Stimulated activated CD8-positive, alpha-beta memory T cell treated with anti-CD3 and anti-CD28 coated beads, Interleukin-15, amount 100 ng/mL, for 1 hour (primary cell): ENCODE data around the gene TMEM115.
A peak's percentile ranks its signal among the peaks of the same experiment; 100 is the strongest.

Experiments
- DNase-seq: peaks from one replicate; pipeline ENCODE4 v3.0.0-alpha.2; 2020; ENCODE audit warnings: low read depth

Gene TMEM115

DNA sequence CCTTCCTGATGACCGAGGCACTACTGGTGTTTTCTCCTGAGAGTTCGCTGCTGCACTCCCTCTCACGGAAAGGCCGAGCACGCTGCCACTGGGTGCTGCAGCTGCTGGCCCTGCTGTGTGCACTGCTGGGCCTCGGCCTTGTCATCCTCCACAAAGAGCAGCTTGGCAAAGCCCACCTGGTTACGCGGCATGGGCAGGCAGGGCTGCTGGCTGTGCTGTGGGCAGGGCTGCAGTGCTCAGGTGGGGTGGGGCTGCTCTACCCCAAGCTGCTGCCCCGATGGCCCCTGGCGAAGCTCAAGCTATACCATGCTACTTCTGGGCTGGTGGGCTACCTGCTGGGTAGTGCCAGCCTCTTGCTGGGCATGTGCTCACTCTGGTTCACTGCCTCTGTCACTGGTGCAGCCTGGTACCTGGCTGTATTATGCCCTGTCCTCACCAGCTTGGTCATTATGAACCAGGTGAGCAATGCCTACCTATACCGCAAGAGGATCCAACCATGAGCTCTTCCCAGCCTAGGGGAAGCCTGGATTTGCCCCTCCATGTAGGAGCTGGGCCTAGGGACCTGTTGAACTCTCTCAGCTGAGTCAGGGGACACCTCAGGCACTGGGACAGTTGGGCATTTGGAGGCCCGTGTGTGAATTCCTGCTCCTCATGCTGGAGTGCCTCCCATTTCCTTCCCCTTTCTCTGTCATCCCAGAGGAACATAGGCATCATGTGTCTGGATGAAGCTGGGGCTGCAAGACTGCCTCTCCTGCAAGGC lies 5.9 kb downstream of the TMEM115 start:
- DNase-seq = no peak

DNA sequence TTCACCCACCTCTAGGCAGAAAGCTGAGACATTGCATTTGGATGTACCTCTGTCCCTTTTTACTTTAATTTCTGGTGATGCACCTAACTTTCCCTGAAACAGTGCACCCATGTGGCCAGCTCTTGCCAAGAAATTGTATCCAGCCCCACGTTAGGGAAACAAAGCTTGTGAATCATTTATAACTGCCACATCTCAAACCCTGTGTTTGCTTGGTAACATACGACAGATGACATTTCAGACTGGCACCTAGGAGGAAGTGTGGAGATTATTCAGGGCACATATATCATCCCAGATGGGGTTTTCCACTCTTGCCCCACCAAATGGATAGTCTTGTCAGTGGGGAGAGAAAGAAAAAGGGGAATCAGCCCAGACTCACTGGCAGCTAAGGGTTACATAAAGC lies 6.5 kb downstream of the TMEM115 start:
- no peak for DNase-seq

DNA sequence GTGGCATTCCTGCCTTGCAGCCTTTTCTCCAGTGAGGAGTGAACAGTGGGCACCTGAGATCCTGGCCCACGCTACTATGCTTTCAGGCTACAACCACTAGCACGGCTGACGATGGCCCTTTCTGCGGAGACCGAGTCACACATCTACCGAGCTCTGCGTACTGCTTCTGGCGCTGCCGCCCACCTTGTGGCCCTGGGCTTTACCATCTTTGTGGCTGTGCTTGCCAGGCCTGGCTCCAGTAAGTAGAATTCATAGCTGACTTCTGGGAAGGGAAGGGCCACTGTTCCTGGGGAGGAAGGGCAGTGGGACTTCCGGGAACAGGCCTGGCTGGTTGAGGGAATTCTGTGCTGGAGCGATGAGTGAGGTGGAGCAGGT lies 8.0 kb downstream of the TMEM115 start:
- no peak for DNase-seq

DNA sequence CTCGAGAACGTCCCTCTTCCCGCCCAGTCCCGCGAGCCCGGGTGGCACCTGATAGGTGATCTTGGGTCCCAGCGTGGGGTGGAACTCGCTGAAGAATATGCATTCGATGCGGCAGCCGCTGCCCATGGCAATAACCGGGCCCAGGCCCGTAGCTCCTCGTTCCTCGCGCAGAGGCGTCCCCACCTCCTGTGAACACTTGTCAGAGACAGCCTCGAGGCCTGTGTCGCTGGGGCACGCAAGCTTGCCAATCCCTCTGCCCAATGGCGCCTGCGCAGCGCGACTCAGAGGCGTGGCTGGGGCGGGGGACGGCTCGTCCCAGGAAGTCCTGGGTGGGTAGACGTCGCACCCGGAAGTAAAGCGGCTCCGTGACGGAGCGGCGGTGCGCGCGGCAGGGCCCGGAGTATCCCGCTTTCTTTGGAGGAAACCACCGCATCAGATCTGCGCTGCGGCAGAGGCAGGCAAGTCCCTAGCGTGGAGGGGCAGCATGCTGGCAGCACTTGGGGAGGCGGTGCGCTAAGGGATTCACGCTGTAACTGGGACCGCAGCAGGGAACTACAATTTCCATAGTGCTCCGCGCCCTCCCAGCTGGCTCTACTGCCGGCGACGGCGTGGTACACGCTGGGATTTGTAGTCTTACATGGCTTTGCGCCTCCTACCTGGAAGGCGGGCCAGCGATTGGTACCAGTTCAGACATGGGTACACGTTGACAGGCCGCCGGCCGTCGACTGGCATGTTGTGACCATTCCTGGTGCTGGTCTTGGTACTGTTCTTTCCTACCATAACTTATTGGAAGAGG lies 8.6 kb downstream of the TMEM115 start, which contains the start of the genes CYB561D2 and NPRL2:
TSS of gene CYB561D2 (plus strand) at position 336 of the 796 bp plus-strand sequence. CDS start 572 bp downstream, outside the sequence.
TSS of gene NPRL2 (minus strand) at position 249 of the 796 bp plus-strand sequence. CDS start at position 126, 123 bp downstream.
- peak; percentile 98 for DNase-seq

DNA sequence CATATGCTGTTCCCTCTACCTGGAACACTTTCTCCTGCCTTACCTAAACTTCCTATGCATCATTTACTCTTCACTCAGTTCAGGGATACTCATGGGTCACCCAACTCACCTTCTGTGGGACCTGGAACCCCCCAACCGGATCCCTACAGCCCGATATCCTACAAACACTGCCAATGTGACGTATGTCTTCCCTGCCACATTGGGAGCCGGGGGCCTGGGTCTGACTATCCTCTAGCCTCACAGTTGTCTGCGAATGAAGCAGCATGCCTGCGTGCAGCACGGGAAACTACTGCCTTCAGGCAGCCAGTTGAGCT lies 9.2 kb downstream of the TMEM115 start:
- DNase-seq = no peak

DNA sequence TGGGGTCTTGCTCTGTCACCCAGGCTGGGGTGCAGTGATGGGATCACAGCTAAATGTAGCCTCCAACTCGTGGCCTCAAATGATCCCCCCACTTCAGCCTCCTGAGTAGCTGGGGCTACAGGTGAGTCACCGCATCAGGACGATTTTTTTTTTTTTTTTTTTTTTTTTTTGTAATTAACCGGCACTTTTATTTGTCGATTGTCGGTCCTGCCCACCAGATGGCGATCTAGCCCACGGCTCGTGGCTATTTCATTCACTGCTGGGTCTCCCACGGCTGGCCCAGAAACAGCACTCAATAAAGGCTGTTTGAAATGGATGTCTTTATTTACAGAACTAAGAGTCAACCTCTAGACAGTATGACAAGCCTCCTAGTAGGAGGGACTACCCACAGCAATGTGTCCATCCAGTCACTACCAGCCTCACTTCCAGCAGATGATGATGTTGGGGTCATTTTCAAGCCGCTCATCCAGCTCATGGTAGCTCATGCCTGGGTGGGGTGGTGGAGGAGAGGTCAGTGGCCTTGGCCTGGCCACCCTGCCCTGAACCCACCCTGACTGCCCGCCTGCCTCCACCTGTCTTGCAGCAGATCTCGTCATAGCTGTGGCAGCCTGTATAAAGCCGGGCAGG lies 12.0 kb downstream of the TMEM115 start:
- DNase-seq = peak; percentile 58

DNA sequence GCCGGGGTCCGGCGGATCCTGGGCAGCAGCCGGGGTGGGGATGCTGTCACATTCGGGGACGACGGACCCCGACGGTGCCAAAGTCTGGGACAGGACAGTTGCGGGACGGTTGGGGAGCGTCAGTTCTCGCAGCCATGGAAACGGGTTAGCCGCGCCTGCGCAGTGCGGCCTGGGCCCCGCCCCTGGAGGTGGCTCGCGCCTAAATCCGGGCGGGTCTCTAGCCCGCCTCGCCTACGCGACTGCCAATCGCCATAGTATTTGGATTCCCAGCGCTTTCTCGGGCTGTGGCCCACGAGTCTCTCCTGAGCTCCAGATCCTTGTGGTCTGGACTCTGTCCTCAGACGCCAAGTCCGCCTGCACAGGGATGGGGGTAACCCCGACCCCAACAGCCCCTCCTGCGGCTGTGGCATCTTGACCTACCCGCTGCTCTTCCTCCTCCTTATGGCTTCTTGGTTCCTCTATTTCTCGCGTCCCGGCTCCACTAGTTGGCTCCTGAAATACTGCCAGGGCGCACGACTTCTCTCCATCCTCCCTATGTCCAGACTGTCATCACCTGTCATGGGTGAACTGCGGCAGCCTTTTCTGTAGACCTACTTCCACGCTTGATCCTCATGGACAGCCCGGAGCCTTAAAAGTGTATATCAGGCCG lies 13.6 kb downstream of the TMEM115 start, which contains the start of gene ZMYND10:
TSS of gene ZMYND10 (minus strand) at position 147 of the 649 bp plus-strand sequence. CDS start 153 bp downstream, outside the sequence.
- DNase-seq = no peak

DNA sequence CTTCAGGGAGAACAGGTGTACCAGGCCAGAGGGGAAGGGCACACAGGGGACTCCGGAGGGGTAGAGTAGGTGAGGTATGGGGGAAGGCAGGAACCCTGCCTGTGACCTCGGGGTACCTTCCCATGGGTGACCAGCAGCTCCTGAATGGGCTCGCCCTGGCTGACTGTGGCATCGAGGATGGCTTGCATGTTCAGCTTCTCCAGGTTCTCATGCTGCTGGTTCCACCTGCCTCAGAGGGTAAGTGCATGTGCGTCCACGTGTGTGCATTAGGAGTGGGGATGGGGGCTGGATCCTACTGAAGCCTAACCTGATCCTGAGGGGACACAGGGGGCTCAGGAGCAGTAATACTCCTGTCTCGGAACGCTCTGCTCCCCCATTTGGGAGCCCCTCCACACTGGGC lies 14.3 kb downstream of the TMEM115 start:
- no peak for DNase-seq

DNA sequence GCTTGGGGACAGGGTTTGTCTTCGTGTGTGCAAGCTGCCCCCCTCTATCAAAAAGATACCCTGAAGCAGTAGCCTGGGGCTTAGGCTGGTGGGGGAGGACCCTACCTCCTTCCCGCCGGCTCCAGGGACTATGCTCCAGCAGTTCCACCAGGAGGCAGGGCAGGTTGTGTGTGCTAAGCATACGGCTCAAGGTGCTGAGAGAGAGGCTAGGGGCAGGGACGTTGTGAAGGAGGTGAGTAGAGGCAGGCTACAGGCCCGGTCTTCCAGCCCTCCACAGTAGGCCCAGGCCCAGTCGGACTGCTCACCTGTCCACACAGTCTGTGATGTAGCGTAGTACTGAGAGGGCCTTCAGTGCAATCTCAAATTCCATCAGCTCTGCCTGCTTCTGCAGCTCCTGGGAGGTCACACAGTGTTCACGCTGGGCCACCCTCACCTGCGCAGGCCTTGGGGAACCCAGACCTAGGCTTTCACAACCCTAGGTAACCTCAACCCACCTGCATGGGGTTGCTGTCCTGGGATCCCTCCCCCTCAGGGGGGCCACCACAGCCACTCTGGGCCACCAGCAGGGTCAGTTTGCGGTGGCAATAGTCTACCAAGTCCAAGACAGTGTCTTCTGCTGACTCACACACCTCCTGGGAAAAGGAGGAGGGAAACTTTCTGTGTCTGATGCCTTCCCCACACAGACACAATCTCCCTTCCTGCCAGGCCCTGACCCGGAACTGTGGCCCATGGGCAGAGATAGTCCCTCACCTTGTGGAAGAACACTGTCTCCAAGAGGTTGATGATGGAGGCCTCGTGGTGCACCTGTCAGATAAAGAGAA lies 16.3 kb downstream of the TMEM115 start:
- no peak for DNase-seq

DNA sequence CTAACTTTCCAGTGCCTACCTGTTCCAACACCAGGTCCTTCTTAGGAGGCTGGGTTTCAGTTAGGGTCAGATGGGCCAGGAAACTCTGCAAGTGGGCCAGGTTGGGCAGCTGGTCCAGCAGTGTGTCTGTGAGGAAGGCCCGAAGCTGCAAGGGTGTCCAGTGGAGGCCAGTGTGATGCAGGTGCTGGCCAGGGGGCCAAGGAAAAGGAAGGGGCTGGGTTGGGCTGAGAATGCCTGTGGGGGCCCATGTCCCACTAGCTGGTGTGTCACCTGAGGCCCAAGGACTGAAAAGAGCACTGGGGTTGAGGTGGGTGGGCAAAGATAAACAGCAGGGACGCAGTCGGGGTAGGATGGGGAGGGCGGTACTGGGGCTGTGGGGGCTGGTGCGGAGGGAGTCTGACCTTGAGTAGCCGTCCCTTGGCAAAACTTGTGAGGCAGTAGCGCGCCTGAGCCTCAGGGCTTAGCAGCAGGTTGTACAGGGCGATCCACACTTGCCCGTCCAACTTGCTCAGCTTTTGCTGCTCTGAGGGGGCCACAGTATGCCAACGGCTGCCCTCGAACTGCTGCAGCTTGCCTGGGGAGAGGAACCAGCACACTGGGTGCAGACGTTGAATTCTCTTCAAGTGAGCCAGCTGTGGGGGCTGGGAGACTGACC lies 17.2 kb downstream of the TMEM115 start:
- no peak for DNase-seq

DNA sequence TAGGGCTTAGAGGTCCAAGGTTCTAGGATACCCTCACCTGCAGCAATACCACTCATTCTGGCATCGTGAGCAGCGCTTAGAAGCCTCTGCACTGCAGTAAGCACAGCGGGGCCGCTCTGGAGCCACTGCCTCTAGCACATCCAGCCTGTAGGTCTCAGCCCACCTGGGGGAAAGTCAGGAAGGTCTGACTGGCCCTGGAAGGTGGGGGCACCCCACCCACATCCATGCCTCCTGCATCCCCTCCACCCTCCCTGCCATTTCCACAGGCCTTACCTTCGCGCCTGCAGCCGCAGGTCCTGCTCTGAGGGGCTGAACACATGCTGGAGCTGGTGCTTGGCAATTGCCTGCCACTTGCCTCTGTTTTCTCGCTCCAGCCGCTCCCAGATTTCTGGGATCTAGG lies 17.8 kb downstream of the TMEM115 start:
- no peak for DNase-seq

DNA sequence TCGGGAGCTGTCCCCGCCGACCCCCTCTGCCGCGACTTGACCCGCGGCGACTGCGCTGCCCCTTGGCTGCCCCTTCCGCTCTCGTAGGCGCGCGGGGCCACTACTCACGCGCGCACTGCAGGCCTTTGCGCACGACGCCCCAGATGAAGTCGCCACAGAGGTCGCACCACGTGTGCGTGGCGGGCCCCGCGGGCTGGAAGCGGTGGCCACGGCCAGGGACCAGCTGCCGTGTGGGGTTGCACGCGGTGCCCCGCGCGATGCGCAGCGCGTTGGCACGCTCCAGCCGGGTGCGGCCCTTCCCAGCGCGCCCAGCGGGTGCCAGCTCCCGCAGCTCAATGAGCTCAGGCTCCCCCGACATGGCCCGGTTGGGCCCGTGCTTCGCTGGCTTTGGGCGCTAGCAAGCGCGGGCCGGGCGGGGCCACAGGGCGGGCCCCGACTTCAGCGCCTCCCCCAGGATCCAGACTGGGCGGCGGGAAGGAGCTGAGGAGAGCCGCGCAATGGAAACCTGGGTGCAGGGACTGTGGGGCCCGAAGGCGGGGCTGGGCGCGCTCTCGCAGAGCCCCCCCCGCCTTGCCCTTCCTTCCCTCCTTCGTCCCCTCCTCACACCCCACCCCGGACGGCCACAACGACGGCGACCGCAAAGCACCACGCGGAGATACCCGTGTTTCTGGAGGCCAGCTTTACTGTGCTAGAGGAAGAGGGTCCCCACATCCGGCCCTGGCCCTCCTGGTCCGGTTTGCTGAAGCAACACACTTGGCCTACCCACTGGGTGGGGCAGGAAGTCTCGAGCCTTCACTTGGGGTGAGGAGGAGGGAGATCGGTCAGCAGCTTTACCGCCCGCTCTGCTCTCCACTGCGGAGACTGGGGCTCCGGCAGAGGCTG lies 18.6 kb downstream of the TMEM115 start, which contains the start of gene RASSF1:
TSS of gene RASSF1 (minus strand) at position 389 of the 882 bp plus-strand sequence. CDS start at position 358, 31 bp downstream.
- DNase-seq = no peak

DNA sequence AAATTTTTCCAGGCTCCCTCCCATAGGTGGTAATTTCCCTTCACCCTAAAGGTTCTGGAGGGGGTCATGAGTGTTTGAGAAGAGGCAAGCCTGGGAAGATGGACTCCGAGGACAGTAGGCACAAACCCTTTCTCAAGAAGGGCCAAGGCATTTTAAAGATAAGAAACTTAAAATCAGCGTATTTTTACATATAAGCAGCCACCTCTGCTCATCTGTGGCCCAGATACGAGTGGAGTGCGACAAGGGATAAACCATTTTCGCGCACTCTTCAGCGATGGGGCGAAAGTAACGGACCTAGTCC lies 19.2 kb downstream of the TMEM115 start:
- no peak for DNase-seq

DNA sequence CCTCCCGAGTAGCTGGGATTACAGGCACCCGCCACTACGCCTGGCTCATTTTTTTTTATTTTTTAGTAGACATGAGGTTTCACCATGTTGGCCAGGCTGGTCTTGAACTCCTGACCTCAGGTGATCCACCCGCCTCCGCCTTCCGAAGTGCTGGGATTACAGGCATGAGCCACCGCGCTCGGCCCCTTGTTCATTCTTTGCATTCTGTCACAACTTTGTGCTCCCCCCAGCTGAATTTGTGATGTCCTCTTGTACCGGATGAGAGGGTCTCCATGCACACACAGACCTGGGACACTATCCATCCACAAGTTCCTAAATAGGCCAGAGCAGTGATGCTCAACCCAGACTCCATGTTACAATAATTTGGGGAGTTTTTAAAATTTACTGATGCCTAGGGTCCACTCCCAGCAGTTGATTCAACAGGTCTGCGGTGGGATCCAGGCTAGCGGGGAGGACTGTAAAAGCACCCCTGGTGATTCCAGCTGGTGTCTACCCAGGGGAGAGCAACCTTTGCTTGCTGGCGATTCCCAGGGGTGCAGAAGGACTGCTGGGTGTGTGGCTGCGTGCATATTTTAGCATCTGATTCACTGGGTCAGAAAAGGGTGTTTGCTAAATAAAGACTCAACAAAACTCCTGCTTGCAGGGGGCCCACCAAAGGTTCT lies 19.7 kb downstream of the TMEM115 start:
- no peak for DNase-seq

DNA sequence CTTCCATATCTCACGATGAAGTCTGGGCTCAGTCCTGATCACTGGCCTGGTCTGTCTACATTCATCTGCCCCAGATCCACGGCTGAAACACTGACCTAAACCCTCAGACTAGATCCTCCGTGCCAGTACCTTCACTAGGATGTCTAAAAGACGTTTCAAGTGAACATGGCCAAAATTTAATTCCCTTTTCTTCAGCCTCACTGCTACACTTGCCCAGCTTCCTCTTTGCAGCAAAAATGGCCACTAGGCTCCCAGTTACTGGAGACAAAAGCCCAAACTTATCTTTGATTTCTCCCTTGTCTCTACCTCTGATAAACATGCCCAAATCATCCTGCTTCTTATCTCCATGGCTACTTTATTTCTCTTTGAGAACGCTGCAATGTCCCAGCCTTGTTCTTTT lies 20.4 kb downstream of the TMEM115 start:
- no peak for DNase-seq

DNA sequence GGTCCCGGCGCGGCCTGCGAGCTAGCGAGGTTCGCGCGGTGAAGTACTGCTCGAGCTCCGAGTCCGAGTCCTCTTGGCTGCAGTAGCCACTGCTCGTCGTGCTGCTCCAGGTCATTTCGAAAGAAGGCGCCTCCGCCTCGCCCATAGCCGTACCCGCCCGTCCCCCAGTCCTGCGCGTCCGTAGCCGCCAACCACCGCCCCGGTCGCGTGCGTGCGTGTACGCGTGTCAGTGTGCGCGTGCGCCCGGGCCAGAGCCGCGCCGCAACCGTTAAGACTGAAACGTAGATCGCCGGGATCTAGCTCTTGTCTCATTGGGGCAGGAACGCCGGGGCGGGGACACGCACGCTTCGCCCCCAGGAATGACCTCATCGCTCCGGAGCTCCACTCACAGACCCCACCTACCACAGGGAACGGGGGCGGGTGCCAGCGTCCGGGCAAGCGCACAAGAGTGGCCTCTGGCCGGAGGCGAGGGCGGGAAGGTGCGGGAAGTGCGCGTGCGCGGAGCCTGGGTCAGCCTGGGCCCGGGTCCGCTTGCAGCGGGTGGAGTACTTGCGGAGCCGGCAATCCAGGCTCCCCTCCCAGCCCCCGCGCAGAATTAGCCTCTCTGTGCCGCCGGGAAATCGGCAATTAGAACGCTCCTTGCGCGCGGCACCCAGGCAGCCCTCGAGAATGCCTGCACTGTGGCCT lies 22.0 kb downstream of the TMEM115 start:
- DNase-seq = peak; percentile 81

DNA sequence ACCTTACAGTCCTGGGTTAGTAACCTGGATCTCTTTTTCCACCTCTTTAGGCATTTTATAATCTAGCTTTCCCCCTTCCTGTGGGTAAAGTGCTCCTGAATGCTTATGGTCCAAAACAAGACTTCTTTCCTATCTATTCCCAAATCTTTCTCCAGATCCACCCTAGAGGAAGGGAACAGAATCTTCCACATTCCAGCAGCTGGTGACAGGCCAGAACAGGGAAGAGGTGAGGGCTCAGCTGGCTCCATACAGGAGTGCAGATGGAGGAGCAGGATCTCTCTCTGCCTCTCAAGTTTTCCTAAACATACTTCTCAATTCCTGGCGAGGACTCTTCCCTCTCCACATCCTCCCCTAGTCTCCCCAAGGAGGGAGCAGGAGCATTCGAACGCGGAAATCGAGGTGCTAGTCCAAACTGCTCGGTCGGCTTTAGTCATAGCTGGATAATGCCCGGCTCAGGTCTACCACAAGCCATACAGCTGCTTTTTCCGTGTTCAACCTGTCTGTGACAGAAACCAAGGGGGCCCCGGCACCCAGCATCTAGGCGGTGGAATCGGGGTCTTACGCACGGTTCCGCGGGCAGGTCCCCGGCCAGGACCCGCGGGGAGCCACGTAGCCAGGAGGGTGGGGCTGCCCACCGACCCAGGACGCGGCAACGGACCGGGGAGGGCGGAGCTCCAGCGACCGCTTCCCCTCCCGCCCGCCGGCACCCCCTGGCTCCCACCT lies 22.7 kb downstream of the TMEM115 start:
- no peak for DNase-seq
